ENCODE measurements around the gene TSC2. TPM values are rescaled to one million over a fixed set of nuclear protein-coding genes. Genes with fewer than 3 reads are reported as not detected.

TSC2 gene
- total RNA-seq, 3 donors from 2014 or later, result 41.6 to 52.4 (median 48.9) TPM

DNA sequence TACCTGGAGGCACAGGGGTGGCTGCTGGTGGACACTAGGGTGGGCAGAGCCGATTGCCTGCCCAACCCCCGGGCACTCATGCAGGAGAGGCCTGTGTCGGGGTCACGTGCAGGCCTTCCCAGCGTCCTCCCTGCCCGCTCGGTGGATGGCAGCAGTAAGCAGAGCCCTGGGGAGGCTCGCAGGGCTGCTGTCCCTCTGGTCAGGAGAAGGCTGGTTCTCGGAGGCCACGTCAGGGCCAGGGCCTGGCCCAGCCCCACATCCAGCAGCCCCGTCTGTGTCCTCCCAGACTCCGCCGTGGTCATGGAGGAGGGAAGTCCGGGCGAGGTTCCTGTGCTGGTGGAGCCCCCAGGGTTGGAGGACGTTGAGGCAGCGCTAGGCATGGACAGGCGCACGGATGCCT, 35.6 kb downstream of the TSC2 start:
- no peak overlapping the region for H3K4me3 ChIP-seq
- no peak for TF ChIP-seq CTCF (IDR thresholded peaks at IDR 0.05)
- TF ChIP-seq POLR2A (IDR thresholded peaks at IDR 0.05), result no peak
- no peaks in the 10 kb centered on the region for H3K36me3 ChIP-seq
- H3K4me1 ChIP-seq, result peaks cover 7 to 16% of the 10 kb centered on the region in 2 donors
- H3K27ac ChIP-seq, result peak overlapping the region in 1 of 2 donors; percentile 58
- H3K27me3 ChIP-seq, result no peaks in the 10 kb centered on the region
- H3K9me3 ChIP-seq, result no peaks in the 10 kb centered on the region
- intact Hi-C loops (cut with DNase I; ENCODE audit: low total_unique reads), result no loop called here
- no peak for DNase-seq (ENCODE audit: low spot score in 2 of 2)

DNA sequence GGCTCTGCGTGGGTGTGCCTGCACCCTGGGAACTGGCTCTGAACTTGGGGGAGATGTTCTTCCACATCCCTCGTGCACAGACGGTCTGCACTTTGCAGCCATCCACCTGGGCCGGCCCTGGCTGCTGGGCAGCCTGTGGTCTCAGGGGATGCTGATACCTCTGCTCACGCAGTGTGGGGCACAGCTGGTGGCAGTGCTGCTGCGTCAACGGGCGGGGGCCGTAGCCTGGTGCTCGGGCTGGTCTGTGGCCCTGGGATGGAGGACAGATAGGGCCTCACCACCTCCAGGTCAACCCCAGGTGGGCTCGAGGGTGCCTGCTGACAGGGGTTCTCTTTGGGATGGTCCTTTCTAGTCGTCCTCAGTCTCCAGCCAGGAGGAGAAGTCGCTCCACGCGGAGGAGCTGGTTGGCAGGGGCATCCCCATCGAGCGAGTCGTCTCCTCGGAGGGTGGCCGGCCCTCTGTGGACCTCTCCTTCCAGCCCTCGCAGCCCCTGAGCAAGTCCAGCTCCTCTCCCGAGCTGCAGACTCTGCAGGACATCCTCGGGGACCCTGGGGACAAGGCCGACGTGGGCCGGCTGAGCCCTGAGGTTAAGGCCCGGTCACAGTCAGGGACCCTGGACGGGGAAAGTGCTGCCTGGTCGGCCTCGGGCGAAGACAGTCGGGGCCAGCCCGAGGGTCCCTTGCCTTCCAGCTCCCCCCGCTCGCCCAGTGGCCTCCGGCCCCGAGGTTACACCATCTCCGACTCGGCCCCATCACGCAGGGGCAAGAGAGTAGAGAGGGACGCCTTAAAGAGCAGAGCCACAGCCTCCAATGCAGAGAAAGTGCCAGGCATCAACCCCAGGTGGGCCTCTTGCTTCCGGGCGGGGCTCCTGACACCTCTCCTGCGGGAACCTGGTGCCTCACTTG, 36.3 kb downstream of the TSC2 start:
- no peak overlapping the region for H3K4me3 ChIP-seq
- H3K4me1 ChIP-seq, result peaks cover 7 to 16% of the 10 kb centered on the region in 2 donors
- no peaks in the 10 kb centered on the region for H3K36me3 ChIP-seq
- DNase-seq (ENCODE audit: low spot score in 2 of 2), result no peak
- H3K27me3 ChIP-seq, result no peaks in the 10 kb centered on the region
- no peak for TF ChIP-seq POLR2A (IDR thresholded peaks at IDR 0.05)
- no peak for TF ChIP-seq CTCF (IDR thresholded peaks at IDR 0.05)
- TF ChIP-seq POLR2AphosphoS5 (IDR thresholded peaks at IDR 0.05), result no peak
- H3K27ac ChIP-seq, result peak overlapping the region in 1 of 2 donors; percentile 58
- intact Hi-C loops (cut with DNase I; ENCODE audit: low total_unique reads), result no loop called here
- no peaks in the 10 kb centered on the region for H3K9me3 ChIP-seq

- H3K4me1 ChIP-seq, result peaks cover 7 to 16% of the 10 kb centered on the region in 2 donors
- no peak overlapping the region for H3K4me3 ChIP-seq
- peak overlapping the region in 1 of 2 donors; percentile 59 for H3K27ac ChIP-seq
- no peak for DNase-seq (ENCODE audit: low spot score in 2 of 2)
- no peak for TF ChIP-seq CTCF (IDR thresholded peaks at IDR 0.05)
- no peak for TF ChIP-seq POLR2AphosphoS5 (IDR thresholded peaks at IDR 0.05)
- TF ChIP-seq POLR2A (IDR thresholded peaks at IDR 0.05), result no peak
- no peaks in the 10 kb centered on the region for H3K36me3 ChIP-seq
- intact Hi-C loops (cut with DNase I; ENCODE audit: low total_unique reads), result no loop called here
- no peaks in the 10 kb centered on the region for H3K9me3 ChIP-seq
- H3K27me3 ChIP-seq, result no peaks in the 10 kb centered on the region
Observed at GRCh38 chr16:2084895-2085625, 37.3 kb downstream of the TSC2 start.

DNA sequence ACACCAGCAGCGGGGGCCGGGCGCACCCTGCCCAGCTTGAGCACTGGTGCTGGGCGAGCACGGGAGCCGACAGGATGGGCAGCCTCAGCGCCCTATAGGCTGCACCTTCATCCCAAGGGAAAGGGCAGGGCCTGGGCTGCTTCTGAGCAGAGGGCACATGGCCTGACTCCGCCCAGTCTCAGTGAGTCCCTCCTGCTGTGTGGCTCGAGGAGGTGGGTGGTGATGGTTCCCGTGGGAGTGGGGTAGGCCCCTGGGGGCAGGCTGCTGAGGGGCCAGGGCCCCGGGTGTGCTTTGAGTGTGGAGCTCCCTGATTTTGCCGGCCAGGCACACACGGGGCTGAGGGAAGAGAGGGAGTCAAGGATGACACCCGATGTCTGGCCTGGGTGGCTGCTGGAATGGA, 37.9 kb downstream of the TSC2 start:
- Histone ChIP-seq H3K4me1 (peaks cover 7 to 16% of the 10 kb centered on the region in 2 donors), H3K36me3 (no peaks in the 10 kb centered on the region), H3K9me3 (no peaks in the 10 kb centered on the region), H3K27me3 (no peaks in the 10 kb centered on the region), H3K4me3 (no peak overlapping the region), H3K27ac (peak overlapping the region in 1 of 2 donors; percentile 59)
- DNase-seq (ENCODE audit: low spot score in 2 of 2), result no peak
- intact Hi-C loops (cut with DNase I; ENCODE audit: low total_unique reads), result no loop called here
- TF ChIP-seq CTCF (IDR thresholded peaks at IDR 0.05), result no peak
- TF ChIP-seq POLR2A (IDR thresholded peaks at IDR 0.05), result no peak
- TF ChIP-seq POLR2AphosphoS5 (IDR thresholded peaks at IDR 0.05), result no peak

Data from breast epithelium (tissue), 4 donors.